ENCODE measurements around the gene CLASP1. TPM values are rescaled to one million over a fixed set of nuclear protein-coding genes. Genes with fewer than 3 reads are reported as not detected.

The CLASP1 gene
- total and polyA plus RNA-seq, 2 donors (not counting 3 experiments of a cell fraction or from before 2014, with no cell fraction given) = 10.0 to 57.9 TPM

DNA sequence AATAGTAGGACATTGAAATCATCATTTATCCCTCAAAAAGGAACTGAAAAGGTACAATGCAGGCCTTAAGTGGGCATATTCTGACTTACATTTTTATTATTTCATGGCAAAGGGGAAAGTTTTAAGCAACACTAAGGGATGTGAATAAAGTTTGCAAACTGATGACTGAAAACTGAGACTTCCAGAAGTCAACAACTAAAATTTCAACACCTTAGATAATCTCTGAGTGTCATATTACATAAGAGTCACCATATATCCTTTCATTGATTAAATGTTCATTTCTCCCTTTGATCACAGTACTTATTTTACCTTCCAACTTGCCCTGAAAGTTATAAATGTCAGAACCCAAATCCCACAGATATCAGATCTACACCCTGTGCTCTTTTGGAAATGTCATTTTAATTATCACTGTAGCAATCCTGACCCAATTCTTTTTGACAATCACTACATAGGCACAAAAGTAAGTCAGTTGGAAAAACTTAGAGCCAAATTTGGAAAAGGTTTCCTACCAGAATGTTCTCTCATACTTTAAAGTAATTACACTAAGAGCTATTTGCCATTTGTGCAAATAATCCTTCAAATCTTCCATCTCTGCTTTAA is 163.0 kb downstream of the CLASP1 start:
- no peaks in the 10 kb centered on the region for H3K9me1 ChIP-seq (replicated peaks; ENCODE audit: control insufficient read depth, extremely low read depth, insufficient read depth, low read length)
- no peak for TF ChIP-seq POLR2A (IDR thresholded peaks at IDR 0.05; ENCODE audit: low read depth, low read length)
- no peak for TF ChIP-seq MAX (IDR thresholded peaks at IDR 0.05; ENCODE audit: insufficient read depth, insufficient read length)
- TF ChIP-seq GATA2 (IDR thresholded peaks at IDR 0.05; ENCODE audit: insufficient read depth, insufficient read length, low read depth, low read length) = no peak
- no peak overlapping the region for H3K9ac ChIP-seq (replicated peaks; ENCODE audit: extremely low read depth, insufficient read depth, low read length)
- BruUV-seq (replicated peaks) = no TSS peak
- dilution Hi-C loops (cut with MboI; ENCODE audit: extremely low pct_ligation_motif_present, low sequenced_read_pairs) (no loop called here), intact Hi-C loops (cut with micrococcal nuclease) (no loop called here)
- H3K4me3 ChIP-seq (replicated peaks in 1 of 3; ENCODE audit: insufficient read depth in 1 of 3, low read depth in 1 of 3, low read length in 3 of 3) = no peak overlapping the region
- H3K4me2 ChIP-seq (ENCODE audit: insufficient read depth, low read length) = no peak overlapping the region
- no peak overlapping the region for H2AFZ ChIP-seq (ENCODE audit: low read depth, low read length)
- H3K27me3 ChIP-seq (ENCODE audit: control insufficient read depth in 2 of 2, insufficient read depth in 2 of 2, low read length in 2 of 2) = no peaks in the 10 kb centered on the region
- POLR2A ChIA-PET = no interaction called here
- H3K79me2 ChIP-seq (ENCODE audit: control insufficient read depth, insufficient read depth, low read length) = no peaks in the 10 kb centered on the region
- H3K4me1 ChIP-seq (ENCODE audit: control insufficient read depth, extremely low read depth, insufficient read depth, low read length) = no peaks in the 10 kb centered on the region
- H3K36me3 ChIP-seq (ENCODE audit: control insufficient read depth in 2 of 2, extremely low read depth in 1 of 2, insufficient read depth in 2 of 2, low read length in 2 of 2) = no peaks in the 10 kb centered on the region
- CTCF ChIA-PET = no interaction called here
- DNase-seq (ENCODE audit: low read depth, low spot score) = no peak
- H4K20me1 ChIP-seq (replicated peaks; ENCODE audit: control insufficient read depth, extremely low read depth, insufficient read depth, low read length) = peaks cover 3% of the 10 kb centered on the region
- FAIRE-seq = no peak
- no peaks in the 10 kb centered on the region for H3K9me3 ChIP-seq (replicated peaks; ENCODE audit: control insufficient read depth, insufficient read depth, low read length)
- H3K27ac ChIP-seq (ENCODE audit: insufficient read depth, low read depth, low read length) = no peak overlapping the region

GRCh38 chr2:121485039-121485438 is 164.2 kb downstream of the CLASP1 start:
- POLR2A ChIA-PET = no interaction called here
- no peaks in the 10 kb centered on the region for H3K9me3 ChIP-seq (replicated peaks; ENCODE audit: control insufficient read depth, insufficient read depth, low read length)
- CTCF ChIA-PET = no interaction called here
- no peak overlapping the region for H2AFZ ChIP-seq (ENCODE audit: low read depth, low read length)
- peaks cover 3% of the 10 kb centered on the region for H4K20me1 ChIP-seq (replicated peaks; ENCODE audit: control insufficient read depth, extremely low read depth, insufficient read depth, low read length)
- H3K4me1 ChIP-seq (ENCODE audit: control insufficient read depth, extremely low read depth, insufficient read depth, low read length) = no peaks in the 10 kb centered on the region
- DNase-seq (ENCODE audit: low read depth, low spot score) (no peak), FAIRE-seq (no peak)
- no peak overlapping the region for H3K9ac ChIP-seq (replicated peaks; ENCODE audit: extremely low read depth, insufficient read depth, low read length)
- no peaks in the 10 kb centered on the region for H3K36me3 ChIP-seq (ENCODE audit: control insufficient read depth in 2 of 2, extremely low read depth in 1 of 2, insufficient read depth in 2 of 2, low read length in 2 of 2)
- dilution Hi-C loops (cut with MboI; ENCODE audit: extremely low pct_ligation_motif_present, low sequenced_read_pairs) = no loop called here
- BruUV-seq (replicated peaks) = no TSS peak
- H3K9me1 ChIP-seq (replicated peaks; ENCODE audit: control insufficient read depth, extremely low read depth, insufficient read depth, low read length) = no peaks in the 10 kb centered on the region
- no peak overlapping the region for H3K27ac ChIP-seq (ENCODE audit: insufficient read depth, low read depth, low read length)
- TF ChIP-seq JUN (IDR thresholded peaks at IDR 0.05; ENCODE audit: borderline replicate concordance, insufficient read depth, insufficient read length, low read depth) = no peak
- TF ChIP-seq POLR2AphosphoS5 (IDR thresholded peaks at IDR 0.05; ENCODE audit: insufficient read depth, low read depth, low read length) = no peak
- TF ChIP-seq, protein P1, sequence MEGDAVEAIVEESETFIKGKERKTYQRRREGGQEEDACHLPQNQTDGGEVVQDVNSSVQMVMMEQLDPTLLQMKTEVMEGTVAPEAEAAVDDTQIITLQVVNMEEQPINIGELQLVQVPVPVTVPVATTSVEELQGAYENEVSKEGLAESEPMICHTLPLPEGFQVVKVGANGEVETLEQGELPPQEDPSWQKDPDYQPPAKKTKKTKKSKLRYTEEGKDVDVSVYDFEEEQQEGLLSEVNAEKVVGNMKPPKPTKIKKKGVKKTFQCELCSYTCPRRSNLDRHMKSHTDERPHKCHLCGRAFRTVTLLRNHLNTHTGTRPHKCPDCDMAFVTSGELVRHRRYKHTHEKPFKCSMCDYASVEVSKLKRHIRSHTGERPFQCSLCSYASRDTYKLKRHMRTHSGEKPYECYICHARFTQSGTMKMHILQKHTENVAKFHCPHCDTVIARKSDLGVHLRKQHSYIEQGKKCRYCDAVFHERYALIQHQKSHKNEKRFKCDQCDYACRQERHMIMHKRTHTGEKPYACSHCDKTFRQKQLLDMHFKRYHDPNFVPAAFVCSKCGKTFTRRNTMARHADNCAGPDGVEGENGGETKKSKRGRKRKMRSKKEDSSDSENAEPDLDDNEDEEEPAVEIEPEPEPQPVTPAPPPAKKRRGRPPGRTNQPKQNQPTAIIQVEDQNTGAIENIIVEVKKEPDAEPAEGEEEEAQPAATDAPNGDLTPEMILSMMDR (IDR thresholded peaks at IDR 0.05; ENCODE audit: extremely low read depth in 1 of 2, insufficient read depth in 1 of 2, low read depth in 1 of 2, low read length in 2 of 2) = no peak
- intact Hi-C loops (cut with micrococcal nuclease) = no loop called here
- no peak overlapping the region for H3K4me3 ChIP-seq (replicated peaks in 1 of 3; ENCODE audit: insufficient read depth in 1 of 3, low read depth in 1 of 3, low read length in 3 of 3)
- H3K79me2 ChIP-seq (ENCODE audit: control insufficient read depth, insufficient read depth, low read length) = peaks cover 2% of the 10 kb centered on the region
- H3K27me3 ChIP-seq (ENCODE audit: control insufficient read depth in 2 of 2, insufficient read depth in 2 of 2, low read length in 2 of 2) = no peaks in the 10 kb centered on the region
- H3K4me2 ChIP-seq (ENCODE audit: insufficient read depth, low read length) = no peak overlapping the region

All from endothelial cell of umbilical vein (primary cell).